ENCODE data around the gene LRRC1.

LRRC1 gene

DNA sequence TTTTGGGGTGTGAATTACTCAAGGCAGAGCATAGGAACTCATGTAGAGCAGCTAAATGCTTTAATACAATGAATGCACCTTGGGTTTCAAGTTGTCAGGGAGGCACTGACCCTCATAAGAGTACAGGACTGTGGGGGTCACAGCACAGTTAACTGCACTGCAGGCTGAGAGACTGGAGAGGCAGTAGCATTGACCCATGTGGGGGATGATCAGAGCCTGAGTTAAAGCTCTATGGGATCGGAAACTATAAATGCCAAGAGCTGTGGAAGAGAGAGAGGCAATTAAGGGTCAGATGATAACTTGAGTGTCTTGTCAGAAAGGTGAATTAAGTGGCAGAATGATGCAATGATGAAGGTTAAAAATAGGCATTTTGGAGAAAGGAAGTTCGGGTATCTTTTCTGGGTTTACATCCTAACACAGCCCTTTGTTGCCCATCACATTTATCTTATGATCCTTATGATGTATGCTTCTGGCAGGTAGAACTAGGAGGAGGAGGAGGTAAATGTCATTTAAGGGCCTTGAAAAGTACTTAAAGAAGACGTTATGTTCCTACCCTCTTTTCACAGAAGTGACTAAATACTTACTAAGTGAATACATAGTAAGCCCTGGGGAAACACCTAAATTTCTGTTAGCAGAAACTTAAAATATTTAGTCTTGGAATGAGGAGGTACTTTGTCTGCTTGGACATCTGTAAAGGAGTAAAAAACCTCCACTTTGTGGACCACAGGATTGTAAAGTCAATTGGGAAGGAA, 24.2 kb downstream of the LRRC1 start:
- no peak for DNase-seq

DNA sequence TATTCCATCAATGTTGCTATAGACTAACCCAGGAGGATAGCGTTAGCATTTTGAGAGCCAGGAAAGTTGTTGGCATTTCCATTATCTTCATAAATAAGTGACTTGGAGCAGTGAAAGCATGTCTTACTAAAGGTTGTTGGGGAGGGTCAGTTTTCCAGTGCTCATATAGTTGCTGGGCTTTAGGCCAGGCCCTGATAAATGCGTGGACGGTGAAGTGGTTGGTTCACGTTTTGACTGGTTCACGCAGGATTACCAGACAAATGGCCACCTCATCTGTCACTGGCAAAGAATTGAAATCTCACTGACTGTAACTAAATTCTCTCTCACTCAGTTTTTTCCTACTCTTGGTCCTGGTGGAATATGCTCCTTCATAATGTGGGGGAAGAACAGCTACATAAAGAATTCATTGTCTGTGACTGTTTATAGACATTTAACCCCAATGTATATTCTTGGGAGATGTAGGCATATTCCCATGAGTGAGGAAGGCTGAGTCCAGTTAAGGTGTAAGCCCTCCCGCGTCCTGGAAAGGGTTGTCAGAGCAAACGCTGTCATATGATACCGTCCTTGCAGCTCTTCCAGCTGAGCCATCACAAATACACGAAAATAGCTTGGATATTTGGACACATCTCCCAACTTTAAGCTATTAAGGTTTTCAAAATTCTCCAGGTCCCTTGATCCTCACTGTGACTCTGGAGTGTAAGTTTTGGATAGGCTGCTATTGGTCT, 27.8 kb downstream of the LRRC1 start:
- no peak for DNase-seq

DNA sequence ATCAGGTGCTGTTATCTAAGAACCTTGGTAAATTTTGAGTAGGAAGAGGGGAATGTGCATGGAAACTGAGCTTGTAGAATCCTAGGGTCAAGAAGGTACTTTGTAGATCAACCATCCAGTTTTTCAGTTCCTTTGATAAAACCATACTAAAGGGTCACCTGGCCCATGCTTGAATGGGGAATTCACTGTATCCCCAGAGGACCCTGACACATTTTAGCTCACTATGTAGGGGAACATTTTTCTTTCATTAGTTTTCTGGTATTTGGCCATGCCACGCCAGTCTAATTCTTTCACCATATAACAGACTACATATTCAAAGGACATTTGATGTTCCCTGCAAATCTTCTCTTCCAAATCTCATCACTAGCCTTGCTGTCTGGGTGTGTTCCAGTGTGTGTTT, 29.9 kb downstream of the LRRC1 start:
- DNase-seq = no peak

DNA sequence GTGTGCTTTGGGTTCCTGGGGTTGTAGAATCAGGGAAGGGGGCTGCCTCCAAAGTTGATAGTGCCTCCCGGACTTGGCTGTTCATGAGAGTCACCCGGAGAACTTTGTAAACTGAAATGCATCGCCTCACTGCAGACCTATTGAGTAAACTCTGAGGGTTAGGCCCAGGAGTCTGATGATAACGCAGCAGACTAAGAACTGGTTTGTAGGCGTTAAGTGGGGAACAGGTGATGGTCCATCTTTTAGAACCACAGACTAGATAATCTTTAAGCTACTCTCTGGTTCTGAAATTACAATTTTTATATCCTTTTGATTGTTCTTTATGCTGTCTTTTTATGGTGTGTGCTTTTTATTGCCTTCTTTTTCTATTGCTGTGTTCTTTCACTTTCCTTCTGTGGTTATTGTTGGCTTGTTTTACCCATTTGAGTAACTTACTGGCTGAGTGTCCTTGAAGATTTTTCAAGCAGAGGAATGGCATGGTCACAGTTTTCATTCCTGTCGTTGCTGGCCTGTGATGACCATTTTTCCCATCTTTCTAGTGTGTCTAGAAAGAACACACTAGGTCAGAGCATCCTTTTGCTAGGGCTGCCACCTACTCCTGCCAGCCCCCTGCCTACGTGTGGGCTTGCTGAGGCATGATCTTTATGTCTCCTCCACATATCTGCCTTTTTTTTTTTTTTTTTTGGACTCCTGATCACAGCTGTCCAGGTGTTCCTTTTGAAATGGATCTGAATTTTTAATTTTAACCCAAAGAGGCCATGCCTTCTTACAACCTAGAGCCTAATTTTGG, 30.9 kb downstream of the LRRC1 start:
- DNase-seq = no peak

DNA sequence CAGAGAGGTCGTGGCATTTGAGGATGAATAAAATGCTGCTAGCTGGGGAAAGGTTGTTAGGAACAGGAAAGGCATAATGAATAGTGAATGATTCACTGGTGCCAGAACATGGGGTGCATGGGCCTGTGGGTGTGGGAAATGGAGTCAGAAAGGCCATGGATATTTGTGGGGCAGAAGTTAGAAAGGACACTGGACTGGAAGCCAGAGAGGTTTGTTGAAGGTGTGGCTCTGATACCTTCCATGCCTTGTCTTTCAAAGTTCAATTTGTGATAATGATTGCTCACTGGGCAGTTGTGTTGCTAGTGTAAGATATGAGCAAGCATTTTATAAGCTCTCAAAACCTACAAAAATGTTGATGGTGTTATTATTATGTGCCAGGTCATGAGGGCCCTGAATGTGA, 32.7 kb downstream of the LRRC1 start:
- no peak for DNase-seq

DNA sequence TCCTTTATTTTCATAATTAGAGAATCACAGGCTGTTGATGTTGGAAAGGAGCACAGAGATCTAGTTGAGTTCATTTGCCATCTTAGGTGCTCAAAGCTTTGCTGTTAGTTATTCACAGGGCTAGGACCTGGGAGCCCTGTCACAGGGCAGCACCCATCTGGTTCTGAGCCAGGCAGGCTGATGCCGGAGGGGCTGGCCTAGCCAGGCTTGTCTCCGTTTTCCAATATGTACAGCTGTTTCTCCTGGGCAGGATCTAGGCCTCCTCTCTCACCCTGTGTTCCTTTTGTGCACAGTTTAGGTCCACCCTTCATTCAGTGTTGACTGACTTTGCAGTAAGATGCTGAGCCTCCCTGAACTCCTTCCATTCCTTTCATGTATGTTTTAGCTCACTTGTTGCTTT, 33.4 kb downstream of the LRRC1 start:
- no peak for DNase-seq

DNA sequence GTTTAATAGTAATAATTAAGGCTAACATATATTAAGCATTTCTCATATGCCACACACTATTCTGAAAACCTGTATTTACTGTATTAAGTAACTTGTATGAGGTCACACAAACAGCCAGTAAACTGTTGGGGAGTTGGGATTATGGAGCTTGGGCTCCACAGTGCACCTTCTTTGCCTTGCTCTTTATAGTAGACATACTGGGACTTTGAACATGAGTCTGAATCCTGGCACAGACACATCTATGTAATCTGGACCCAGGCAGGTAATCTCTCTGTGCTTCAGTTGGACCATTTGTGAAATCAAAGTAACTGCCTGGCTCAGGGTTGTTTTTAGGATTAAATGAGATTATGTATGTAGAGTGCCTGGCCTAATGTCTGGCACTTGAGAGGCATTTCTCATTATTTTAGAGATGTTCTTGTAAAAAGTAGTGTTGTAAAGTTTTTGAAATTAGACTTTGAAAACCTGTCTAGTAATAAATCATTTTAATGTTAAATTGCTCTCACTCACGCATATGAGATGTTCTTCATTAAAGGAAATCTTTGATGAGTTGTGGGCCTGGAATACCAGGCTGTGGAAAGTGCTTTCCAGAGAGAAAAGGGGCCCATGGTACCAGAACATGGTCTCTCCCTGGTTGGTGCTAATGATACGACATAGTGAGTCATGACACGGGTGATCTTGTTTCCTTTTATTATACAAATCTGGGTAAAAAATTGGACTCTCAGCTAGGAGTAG, 34.3 kb downstream of the LRRC1 start:
- DNase-seq = no peak

DNA sequence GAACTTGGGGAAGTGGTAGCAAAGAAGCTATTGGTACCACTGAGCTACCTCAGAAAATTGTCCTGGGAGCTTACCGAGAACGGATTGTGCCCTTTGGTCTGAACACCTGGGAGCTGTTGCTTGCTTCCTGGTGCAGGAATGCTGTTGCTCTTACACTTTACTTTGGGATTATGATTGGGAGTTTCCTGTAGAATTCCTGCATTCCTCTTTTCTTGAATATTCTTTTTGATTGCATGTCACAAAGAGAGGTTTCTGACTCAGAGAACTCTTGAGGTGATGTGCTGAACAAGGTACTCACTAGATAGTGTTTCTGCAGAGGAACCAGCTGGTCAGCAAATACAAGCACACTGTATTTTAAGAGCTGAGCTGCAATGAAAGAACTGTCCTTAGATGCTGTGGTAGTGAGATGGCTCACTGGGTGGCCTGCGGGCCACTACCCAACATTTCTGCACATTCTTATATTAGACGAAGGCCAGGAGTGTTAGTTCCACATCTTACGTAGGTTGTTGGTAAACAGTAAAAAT, 35.0 kb downstream of the LRRC1 start:
- no peak for DNase-seq

DNA sequence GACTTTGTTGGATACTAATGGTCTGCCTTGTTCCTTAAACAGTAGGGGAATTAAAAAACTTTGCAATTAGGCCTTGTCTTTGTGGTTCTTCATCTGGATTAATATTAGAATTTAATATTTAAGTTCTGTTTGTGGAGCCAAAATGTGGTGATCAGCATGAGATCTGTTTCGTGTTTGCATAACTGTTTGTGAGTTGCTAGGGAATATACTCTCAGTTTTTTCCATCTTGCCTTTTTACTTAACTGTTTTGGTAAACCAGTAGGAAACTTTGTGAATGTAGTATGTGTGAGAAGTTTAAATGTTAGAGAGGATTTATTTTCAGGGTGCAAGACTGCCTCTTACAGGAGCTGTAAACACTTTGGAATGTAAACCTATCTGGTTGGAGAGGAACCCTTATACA, 35.6 kb downstream of the LRRC1 start:
- no peak for DNase-seq

DNA sequence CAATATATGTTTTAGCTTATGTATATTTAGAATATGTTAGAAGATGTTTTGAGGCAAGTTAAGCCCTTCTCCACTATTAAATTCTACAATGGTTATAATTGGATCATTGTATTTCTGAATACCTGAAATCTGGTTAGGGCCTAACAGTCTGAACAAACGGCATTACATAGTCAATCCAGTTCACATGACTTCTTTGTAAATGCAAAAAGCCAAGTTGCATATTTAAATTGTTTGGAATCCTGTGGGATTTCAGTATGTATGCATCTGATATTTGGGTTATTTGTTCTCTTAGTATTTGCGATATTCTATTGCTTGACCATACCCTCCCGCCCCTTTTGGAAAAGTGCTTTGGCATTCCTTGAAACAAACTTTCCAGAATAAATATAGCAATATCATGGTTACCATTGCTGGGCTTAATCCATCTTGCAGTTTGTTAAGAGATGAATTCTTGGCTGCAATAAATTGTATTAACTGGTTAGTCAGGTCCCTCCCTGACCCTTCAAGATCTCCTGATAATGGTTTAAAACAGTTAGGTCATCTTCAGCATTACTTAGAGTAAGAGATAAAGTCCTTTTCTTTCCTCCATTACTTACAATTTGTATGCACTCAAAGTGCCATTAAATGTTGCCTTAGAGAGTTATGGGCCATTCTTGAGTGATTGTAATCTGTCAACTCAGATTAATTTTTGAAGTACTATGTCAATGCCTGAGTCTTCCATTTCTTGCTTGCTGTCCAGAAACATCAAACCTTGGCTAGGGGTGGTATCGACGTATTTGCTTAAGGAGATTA, 36.5 kb downstream of the LRRC1 start:
- DNase-seq = no peak

DNA sequence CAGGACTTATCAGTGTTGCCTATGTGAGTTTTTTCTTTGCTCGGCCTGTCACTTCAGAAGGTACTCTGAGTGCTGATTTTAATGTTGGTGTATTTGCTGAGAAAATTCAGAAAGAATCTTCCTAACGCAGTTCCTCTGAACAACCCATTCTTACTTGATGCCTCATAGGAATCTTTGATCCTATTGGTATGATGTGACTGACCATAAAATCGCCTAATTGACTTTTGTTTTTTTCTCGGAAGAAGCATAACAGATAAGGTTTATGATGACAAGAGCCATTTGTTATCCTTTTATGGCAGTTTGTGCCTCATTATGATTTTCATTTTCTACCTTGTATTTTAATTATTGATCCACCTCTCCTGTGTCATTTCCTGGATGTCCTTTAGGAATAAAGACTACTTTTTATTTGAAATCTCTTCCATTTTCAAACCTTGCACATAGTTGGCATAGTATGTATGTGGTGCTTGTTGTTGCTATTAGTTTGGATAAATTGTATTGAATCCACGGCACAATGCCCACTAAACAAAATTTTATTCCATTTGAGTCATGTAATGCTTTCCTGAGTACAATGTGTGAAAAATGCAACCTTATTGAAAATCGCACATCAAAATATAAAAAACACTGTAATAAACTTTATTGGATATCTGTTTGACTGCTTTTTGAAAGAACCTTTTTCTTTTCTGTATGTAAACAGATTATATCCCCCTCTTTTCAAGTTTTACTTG, 37.3 kb downstream of the LRRC1 start:
- DNase-seq = no peak

DNA sequence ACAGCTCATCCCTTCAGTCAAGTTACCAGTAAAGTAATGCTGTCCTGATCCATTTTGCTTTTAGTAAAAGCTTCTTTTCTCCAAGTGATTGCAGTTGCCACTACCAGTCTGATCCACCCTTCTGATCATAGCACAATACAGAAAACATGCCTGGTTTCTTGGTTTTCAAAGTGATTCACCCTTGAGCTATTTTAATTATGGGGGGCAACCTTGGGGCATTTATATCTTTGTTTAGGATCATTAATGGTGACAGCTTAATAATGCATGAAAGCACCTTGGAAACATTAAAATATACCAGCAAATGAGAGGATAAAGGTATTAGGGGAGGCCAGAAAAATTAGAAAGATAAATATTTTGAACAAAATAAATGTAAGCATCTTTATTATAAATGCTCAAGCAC, 38.4 kb downstream of the LRRC1 start:
- no peak for DNase-seq

DNA sequence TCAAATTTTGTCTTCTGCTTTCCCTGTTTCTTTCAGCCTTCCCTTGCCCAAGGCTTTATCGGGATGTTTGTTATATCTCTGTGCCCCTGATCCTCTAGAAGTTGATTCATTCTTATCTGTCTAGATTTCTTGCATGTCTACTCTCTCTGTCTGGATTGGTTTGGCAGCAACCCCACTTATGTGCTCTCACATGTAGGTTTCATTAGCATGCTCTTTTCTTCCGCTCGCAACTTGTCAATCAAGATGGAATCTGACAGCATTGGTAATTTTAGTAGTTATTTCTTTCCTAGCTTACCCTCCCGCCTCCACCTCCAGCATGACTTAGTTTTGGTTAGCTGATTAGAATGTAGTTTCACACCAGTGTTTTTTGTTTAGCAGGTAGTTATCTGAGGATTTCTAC, 39.3 kb downstream of the LRRC1 start:
- no peak for DNase-seq

DNA sequence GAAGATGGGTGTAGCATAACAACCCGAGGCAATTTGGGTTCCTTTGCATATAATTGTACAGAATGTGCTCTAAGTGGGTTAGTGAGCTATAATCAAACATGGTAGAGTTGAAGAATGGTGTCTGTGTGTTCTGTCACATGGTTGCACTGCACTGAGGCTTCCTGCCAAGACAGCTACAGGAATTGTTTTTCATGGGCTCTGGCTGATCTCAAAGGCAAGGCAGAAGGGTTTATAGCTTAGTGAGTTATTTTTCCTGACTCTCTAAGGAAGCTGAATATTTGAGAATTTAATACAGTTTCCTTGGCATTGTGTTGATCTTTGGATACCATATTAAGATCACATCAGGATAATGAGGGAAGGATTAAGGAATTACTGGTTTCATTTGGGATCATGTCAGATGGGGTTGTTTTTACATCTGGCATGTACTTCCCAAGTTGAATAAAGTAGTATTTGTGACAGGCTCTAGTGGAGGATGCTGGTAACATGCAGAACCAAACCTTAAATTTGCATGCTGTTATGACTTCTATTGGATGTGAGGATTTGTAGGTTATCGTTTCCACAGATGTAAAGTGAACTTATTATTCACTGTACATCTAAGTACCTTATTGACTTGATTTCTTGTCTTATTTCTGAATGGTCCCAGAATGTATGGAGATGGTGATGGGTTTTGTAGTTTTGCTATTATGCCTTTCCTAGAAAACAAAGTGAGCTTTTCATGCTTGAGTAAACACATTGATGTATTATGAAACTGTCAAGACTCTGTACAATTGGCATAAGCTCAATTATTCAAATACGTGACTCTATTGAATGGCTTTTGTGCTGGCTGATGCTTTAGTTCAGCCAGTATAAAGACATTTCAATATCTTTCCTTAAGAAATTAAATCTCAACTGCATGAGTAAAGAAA, 43.3 kb downstream of the LRRC1 start:
- DNase-seq = no peak

DNA sequence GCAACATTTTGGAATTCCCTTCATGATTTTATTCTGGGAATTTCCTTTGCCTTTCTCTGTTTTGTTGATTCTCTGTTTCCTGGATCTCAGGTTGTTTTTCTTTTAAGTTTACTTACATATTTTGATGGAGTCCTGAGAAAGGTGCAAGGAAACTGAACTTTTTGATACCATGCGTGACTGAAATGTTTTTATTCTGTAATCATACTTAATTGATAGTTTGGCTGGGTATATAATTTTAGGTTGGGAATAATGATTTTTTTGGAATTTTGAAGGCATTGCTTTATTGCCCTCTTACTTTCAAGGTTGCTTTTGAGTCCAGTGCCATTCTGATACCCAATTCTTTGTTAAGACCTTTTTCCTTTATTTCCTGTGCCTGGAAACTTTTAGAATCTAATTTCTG, 45.2 kb downstream of the LRRC1 start:
- DNase-seq = no peak

DNA sequence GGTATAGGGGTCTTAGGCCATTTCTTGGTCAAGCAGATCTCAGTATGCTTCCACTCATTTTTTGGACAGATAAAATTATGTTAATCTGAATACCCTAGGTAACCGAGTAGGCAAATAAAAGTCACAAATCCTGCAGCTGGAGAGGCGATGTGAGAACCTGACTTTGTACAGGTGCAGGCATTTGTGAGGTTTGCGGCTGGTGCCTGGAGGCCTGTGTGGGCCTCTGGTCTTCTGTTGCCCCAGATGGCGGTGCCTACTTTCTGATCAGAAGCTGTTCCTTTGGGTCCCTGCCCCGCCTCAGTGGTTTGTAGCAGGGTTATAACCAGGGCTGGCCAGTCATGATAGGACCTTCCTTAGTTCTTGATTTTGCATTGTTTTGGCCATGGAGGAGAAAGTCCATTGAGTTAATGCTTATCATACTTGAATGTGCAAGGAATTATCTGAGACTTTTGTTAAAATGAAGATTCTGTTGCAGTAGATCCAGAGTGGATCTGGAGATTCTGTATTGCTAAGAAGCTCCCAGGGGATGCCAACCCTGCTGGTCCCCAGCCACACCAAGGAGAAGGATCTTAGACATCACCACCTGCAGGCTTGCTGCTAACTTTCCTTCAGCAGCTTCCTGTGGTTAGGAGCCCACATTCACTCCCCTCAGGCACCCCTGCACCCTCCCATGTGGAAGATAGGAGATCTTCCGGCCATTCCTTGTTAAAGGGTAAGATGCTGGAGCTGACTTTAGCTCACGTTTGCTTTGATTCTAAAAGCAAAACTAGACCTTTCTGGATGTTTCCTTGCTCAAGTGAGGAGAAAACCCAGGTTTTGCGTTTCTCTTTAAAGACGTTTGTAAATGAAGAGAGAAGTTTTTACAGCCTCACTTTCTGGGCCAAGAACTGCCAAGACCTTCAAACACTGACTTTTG, 50.7 kb downstream of the LRRC1 start:
- no peak for DNase-seq

DNA sequence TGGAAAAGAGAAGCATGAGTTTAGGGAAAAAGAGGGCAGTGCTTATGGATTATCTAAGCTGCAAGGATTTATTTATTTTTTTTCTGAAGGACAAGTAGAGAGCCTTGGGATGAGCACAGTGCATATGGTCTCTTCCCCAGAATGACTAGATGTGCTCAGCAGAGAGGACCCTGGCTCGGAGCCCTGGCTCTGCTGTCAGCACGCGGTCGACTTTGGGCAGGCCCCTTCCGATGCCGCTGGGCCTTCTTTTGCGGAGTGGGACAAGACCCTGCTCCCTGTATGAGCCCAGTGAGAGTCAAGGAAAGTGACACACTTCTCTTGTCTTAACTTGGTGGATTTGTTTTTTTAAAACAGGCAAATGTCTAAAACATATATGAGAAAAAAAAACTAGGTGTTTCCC, 51.4 kb downstream of the LRRC1 start:
- DNase-seq = no peak

DNA sequence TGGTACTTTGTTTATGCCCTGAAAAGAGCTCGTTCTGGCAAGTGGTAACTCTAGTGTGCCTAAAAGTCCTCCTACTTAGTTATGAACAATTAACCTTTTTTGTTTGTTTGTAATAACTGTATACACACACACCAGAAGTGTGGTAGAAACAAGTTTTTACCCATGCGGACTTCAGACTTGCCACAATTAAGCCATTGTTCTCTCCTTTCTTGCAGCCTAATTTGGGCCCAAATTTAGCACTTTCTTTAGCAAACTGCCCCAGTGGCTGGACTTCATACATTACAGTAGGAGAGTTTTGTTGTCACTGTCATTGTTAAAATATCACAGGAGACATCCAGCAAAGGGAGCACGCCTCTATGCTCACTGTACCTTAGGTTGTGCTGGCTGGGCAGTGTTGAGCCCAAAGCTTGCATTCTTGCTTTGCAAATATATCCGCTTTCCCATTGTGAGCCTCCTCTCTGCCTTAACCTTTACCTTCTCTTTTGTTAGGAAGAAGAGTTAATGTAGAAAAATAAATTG, 53.0 kb downstream of the LRRC1 start:
- no peak for DNase-seq

DNA sequence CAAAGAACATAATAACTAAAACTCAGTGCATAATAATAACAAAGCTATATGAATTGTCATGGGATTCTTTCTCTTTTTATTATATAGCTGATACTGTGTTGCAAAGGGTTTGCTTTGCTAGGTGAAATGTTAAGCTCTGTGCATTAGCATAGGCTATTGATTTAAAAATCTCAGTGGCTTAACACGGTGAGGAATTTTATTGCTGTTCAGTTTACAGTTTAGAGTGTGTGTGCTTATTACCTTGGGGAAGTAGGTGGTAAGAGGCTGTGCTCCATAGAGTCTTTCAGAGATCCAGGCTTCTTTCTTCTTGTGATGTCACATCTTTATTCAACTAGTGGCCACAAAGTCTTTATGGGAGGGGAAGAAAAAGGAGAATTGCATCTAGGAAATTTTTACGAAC, 55.7 kb downstream of the LRRC1 start:
- DNase-seq = no peak
